T1000 (cell line): ENCODE measurements around the gene PPL.

Experiments used
- DNase-seq: peaks from one replicate; lab custom pipeline; 2025; ENCODE audit warnings: mixed read lengths; lab: John Stamatoyannopoulos, UW

PPL gene

GRCh38 chr16:4860727-4861342, 76.1 kb downstream of the PPL start:
- DNase-seq, result no peak

- no peak for DNase-seq
Observed at GRCh38 chr16:4859900-4860255, 77.1 kb downstream of the PPL start.

- DNase-seq, result no peak
Observed at GRCh38 chr16:4859190-4859899, 77.6 kb downstream of the PPL start.

GRCh38 chr16:4855804-4856203, 81.1 kb downstream of the PPL start:
- DNase-seq, result no peak

- DNase-seq, result no peak
Observed at GRCh38 chr16:4855371-4855770, 81.6 kb downstream of the PPL start.

- DNase-seq, result no peak
Observed at GRCh38 chr16:4852221-4852872, 84.6 kb downstream of the PPL start.

- no peak for DNase-seq
Observed at GRCh38 chr16:4850211-4850610, 86.7 kb downstream of the PPL start.

GRCh38 chr16:4847774-4848587, 89.0 kb downstream of the PPL start:
- peak; percentile 5 for DNase-seq

GRCh38 chr16:4846901-4847773, 89.8 kb downstream of the PPL start, which contains the start of the genes GLYR1 and UBN1:
TSS of gene GLYR1 (minus strand) at chr16:4847288. CDS start at chr16:4847265, 23 bp downstream.
TSS of gene UBN1 (plus strand) at chr16:4847481. CDS start at chr16:4852918, 5,437 bp downstream.
- peak; percentile 97 for DNase-seq

GRCh38 chr16:4846503-4846900, 90.4 kb downstream of the PPL start:
- no peak for DNase-seq

GRCh38 chr16:4840984-4841383, 96.0 kb downstream of the PPL start:
- DNase-seq, result no peak

GRCh38 chr16:4839942-4840341, 97.0 kb downstream of the PPL start:
- no peak for DNase-seq

GRCh38 chr16:4837733-4838501, 99.0 kb downstream of the PPL start:
- DNase-seq, result no peak

GRCh38 chr16:4836727-4837126, 100.2 kb downstream of the PPL start:
- DNase-seq, result no peak

- DNase-seq, result no peak
Observed at GRCh38 chr16:4833584-4833983, 103.4 kb downstream of the PPL start.

GRCh38 chr16:4832698-4833343, 104.1 kb downstream of the PPL start:
- no peak for DNase-seq
